GM12872 (cell line): ENCODE data around the gene HPCAL4.

ENCODE experiments used
- CTCF ChIP-seq: IDR thresholded peaks from 3 replicates; pipeline ENCODE4 v1.5.1; 2011; ENCODE audit warnings: low read depth, mild to moderate bottlenecking, low read length, moderate library complexity; ENCODE audit not compliant: insufficient read depth

HPCAL4 gene

GRCh38 chr1:39675220-39675619 lies 16.0 kb downstream of the HPCAL4 start:
- no peak for TF ChIP-seq CTCF

GRCh38 chr1:39673215-39673614 lies 18.0 kb downstream of the HPCAL4 start:
- TF ChIP-seq CTCF: no peak

- peak; percentile 19; the same call in 1 of the 3 replicates for TF ChIP-seq CTCF
Measured at GRCh38 chr1:39672551-39672947, 18.7 kb downstream of the HPCAL4 start.

- no peak for TF ChIP-seq CTCF
Measured at GRCh38 chr1:39671793-39672550, 19.3 kb downstream of the HPCAL4 start, which contains the start of gene NT5C1A. NT5C1A (minus strand) TSS chr1:39672107; CDS start chr1:39672038, 69 bp downstream.

- TF ChIP-seq CTCF: no peak
Measured at GRCh38 chr1:39671433-39671792, 19.8 kb downstream of the HPCAL4 start.

GRCh38 chr1:39670689-39671088 lies 20.5 kb downstream of the HPCAL4 start:
- no peak for TF ChIP-seq CTCF

GRCh38 chr1:39668894-39669293 lies 22.3 kb downstream of the HPCAL4 start:
- no peak for TF ChIP-seq CTCF
